Endothelial cell of umbilical vein (primary cell): ENCODE data around the gene ATP5MC2. TPM values are rescaled to one million over a fixed set of nuclear protein-coding genes. Genes with fewer than 3 reads are reported as not detected.

Experiments used
- BruUV-seq: library from RNA; stranded (reverse); fragments of 400-500 nt; replicated peaks from 2 replicates; lab custom pipeline; 2021; lab: Mats Ljungman, UMichigan
- CTCF ChIA-PET: fragments of 300-600, 350-600 bp; sonication (Branson Sonifier 250); formaldehyde crosslinking; loops from one replicate; lab custom pipeline; 2021; ENCODE audit warnings: antibody characterized with exemption, inconsistent platforms; lab: Charles Lee
- POLR2A ChIA-PET: fragments of 300-600, 350-600 bp; sonication (Branson Sonifier 250); formaldehyde crosslinking; loops from one replicate; lab custom pipeline; 2021; ENCODE audit warnings: antibody characterized with exemption, inconsistent platforms; lab: Charles Lee
- DNase-seq: peaks from one replicate; pipeline ENCODE4 v3.0.0-alpha.2; 2011; ENCODE audit warnings: low read depth, low spot score
- FAIRE-seq: peaks from 2 replicates; lab custom pipeline; 2011; peaks lifted over from hg19 to GRCh38; lab: Jason Lieb, UNC
- H2AFZ ChIP-seq: 2 replicates; pipeline ENCODE4 v1.6.0; 2012; ENCODE audit warnings: low read depth, low read length, control low read depth, inconsistent platforms
- H3K27ac ChIP-seq: 2 replicates; pipeline ENCODE4 v1.5.1; 2011; ENCODE audit warnings: low read depth, mild to moderate bottlenecking, control low read depth, low read length, moderate library complexity; ENCODE audit not compliant: insufficient read depth
- H3K27me3 ChIP-seq, 2 experiments: 2 replicates each; pipeline versions ENCODE4 v1.6.0 to v1.6.1; 2011; ENCODE audit warnings: low read length in 2 of 2, mixed read lengths in 1 of 2; ENCODE audit not compliant: control insufficient read depth in 2 of 2, insufficient read depth in 2 of 2
- H3K36me3 ChIP-seq, 2 experiments: 2 replicates in 1 of 2; 3 replicates in 1 of 2; pipeline ENCODE4 v1.5.1; 2011; ENCODE audit warnings: low read length in 2 of 2, mild to moderate bottlenecking in 1 of 2, moderate library complexity in 1 of 2; ENCODE audit not compliant: control insufficient read depth in 2 of 2, insufficient read depth in 2 of 2; ENCODE audit errors: extremely low read depth in 1 of 2
- H3K4me1 ChIP-seq: 3 replicates; pipeline ENCODE4 v1.5.1; 2011; ENCODE audit warnings: mild to moderate bottlenecking, low read length; ENCODE audit not compliant: control insufficient read depth, insufficient read depth; ENCODE audit errors: extremely low read depth
- H3K4me2 ChIP-seq: 2 replicates; pipeline ENCODE4 v1.6.1; 2011; ENCODE audit warnings: low read length, control low read depth, mixed read lengths; ENCODE audit not compliant: insufficient read depth
- H3K4me3 ChIP-seq, 3 experiments: fragments of 200-600 bp in 1 of 3; sonication (generic), shearing (Covaris generic) in 1 of 3; replicated peaks in 1 of 3; 2 replicates each; pipeline ENCODE4 v1.5.1; 2011 to 2016; ENCODE audit warnings: control low read depth in 3 of 3, low read length in 3 of 3, mild to moderate bottlenecking in 2 of 3, inconsistent platforms in 1 of 3, low read depth in 1 of 3, moderate library complexity in 1 of 3; ENCODE audit not compliant: insufficient read depth in 1 of 3
- H3K79me2 ChIP-seq: 2 replicates; pipeline ENCODE4 v1.6.0; 2012; ENCODE audit warnings: low read length, inconsistent platforms; ENCODE audit not compliant: control insufficient read depth, insufficient read depth
- H3K9ac ChIP-seq: replicated peaks from 2 replicates; pipeline ENCODE3; 2011; ENCODE audit warnings: low read length, control low read depth; ENCODE audit not compliant: insufficient read depth; ENCODE audit errors: extremely low read depth
- H3K9me1 ChIP-seq: replicated peaks from 3 replicates; pipeline ENCODE4 v1.6.0; 2011; ENCODE audit warnings: mild to moderate bottlenecking, low read length; ENCODE audit not compliant: control insufficient read depth, insufficient read depth; ENCODE audit errors: extremely low read depth
- H3K9me3 ChIP-seq: replicated peaks from 2 replicates; pipeline ENCODE4 v1.5.1; 2012; ENCODE audit warnings: low read length, inconsistent platforms; ENCODE audit not compliant: control insufficient read depth, insufficient read depth
- H4K20me1 ChIP-seq: replicated peaks from 2 replicates; pipeline ENCODE3; 2011; ENCODE audit warnings: mild to moderate bottlenecking, low read length; ENCODE audit not compliant: control insufficient read depth, insufficient read depth; ENCODE audit errors: extremely low read depth
- EZH2 ChIP-seq: IDR thresholded peaks from 2 replicates; pipeline ENCODE4 v1.6.1; 2012; ENCODE audit warnings: borderline replicate concordance, low read depth, mild to moderate bottlenecking, moderate library complexity, low read length, inconsistent platforms; ENCODE audit not compliant: severe bottlenecking
- FOS ChIP-seq: IDR thresholded peaks from 2 replicates; pipeline ENCODE4 v1.6.1; 2011; ENCODE audit warnings: mild to moderate bottlenecking, low read length, moderate library complexity, borderline replicate concordance; ENCODE audit not compliant: insufficient read depth
- GATA2 ChIP-seq: IDR thresholded peaks from 2 replicates; pipeline ENCODE4 v1.7.0; 2011; ENCODE audit warnings: low read depth, mild to moderate bottlenecking, moderate library complexity, mixed read lengths, low read length; ENCODE audit not compliant: insufficient read length, insufficient read depth
- JUN ChIP-seq: IDR thresholded peaks from 2 replicates; pipeline ENCODE4 v1.6.1; 2011; ENCODE audit warnings: borderline replicate concordance, low read depth; ENCODE audit not compliant: insufficient read length, insufficient read depth
- MAX ChIP-seq: IDR thresholded peaks from 2 replicates; pipeline ENCODE4 v1.6.1; 2011; ENCODE audit not compliant: insufficient read depth, insufficient read length
- MYC ChIP-seq: IDR thresholded peaks from one replicate; pipeline ENCODE4 v1.6.1; 2011; ENCODE audit warnings: mild to moderate bottlenecking, low read depth, low read length
- POLR2A ChIP-seq: IDR thresholded peaks from 2 replicates; pipeline ENCODE4 v1.6.1; 2012; ENCODE audit warnings: low read depth, mild to moderate bottlenecking, control low read depth, low read length
- POLR2AphosphoS5 ChIP-seq: IDR thresholded peaks from 2 replicates; pipeline ENCODE4 v1.6.1; 2012; ENCODE audit warnings: low read depth, mild to moderate bottlenecking, control low read depth, low read length, moderate library complexity; ENCODE audit not compliant: insufficient read depth
- dilution Hi-C: fragments of 300-500 bp; cut with MboI; formaldehyde crosslinking; loops from one replicate; pipeline ENCODE4 v1.15.0; 2019; ENCODE audit warnings: low sequenced_read_pairs; ENCODE audit not compliant: extremely low pct_ligation_motif_present
- intact Hi-C: fragments of 100-400 bp; cut with micrococcal nuclease; formaldehyde crosslinking; loops from one replicate; pipeline ENCODE4 v1.10.0; 2022
- polyA plus RNA-seq, 4 experiments: library from polyadenylated mRNA; depleted of rRNA in 3 of 4; stranded (reverse) in 3 of 4; unstranded in 1 of 4; fragments of >200 nt; gene quantifications; 2 replicates each; pipeline versions ENCODE4 v1.2.1 to v1.2.3, GENCODE V29; 2011 to 2012; ENCODE audit warnings: missing spikeins in 1 of 4
- total RNA-seq: library from RNA; stranded (reverse); gene quantifications from 2 replicates; pipeline ENCODE4 v1.2.3, GENCODE V29; 2021
- TF ChIP-seq, protein P1 (sequence below), 2 donors: IDR thresholded peaks; 1 replicate in 1 of 2; 2 replicates in 1 of 2; pipeline ENCODE4 v1.5.1; 2011; ENCODE audit warnings: low read length in 2 of 2, mild to moderate bottlenecking in 2 of 2, moderate library complexity in 2 of 2, control low read depth in 1 of 2, inconsistent platforms in 1 of 2, low read depth in 1 of 2; ENCODE audit not compliant: insufficient read depth in 1 of 2; ENCODE audit errors: extremely low read depth in 1 of 2

ATP5MC2 gene
- total and polyA plus RNA-seq, 2 donors (not counting 3 experiments of a cell fraction or from before 2014, with no cell fraction given) = 402 to 820 TPM

DNA sequence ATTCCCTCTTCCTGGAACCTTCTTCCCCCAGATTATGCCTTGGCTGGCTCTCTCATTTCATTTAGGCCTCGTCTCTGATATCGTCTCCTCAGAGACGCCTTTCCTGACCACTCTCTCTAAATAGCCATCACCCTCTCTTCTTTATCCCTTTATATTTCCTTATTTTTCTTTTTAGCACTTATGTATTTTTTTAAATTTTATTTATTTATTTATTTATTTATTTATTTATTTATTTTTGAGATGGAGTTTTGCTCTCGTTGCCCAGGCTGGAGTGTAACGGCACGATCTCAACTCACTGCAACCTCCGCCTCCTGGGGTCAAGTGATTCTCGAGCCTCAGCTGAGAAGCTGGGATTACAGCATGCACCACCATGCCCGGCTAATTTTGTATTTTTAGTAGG lies 8.1 kb upstream of the ATP5MC2 start:
- no peak overlapping the region for H3K9ac ChIP-seq
- no peaks in the 10 kb centered on the region for H3K36me3 ChIP-seq
- DNase-seq = no peak
- ChIA-PET POLR2A (no interaction called here), CTCF (interaction anchor here (1.1 kb wide), 1 partner anchor 8 kb away, joined by 3 read pairs; the partner anchor contains the start of gene ATP5MC2)
- no peaks in the 10 kb centered on the region for H3K9me1 ChIP-seq
- no peaks in the 10 kb centered on the region for H4K20me1 ChIP-seq
- intact Hi-C loops = no loop called here
- H3K27me3 ChIP-seq = peaks cover 5 to 8% of the 10 kb centered on the region in 2 experiments
- no TSS peak for BruUV-seq
- H2AFZ ChIP-seq = no peak overlapping the region
- no peaks in the 10 kb centered on the region for H3K79me2 ChIP-seq
- H3K4me3 ChIP-seq = no peak overlapping the region
- dilution Hi-C loops = no loop called here
- no peak overlapping the region for H3K4me2 ChIP-seq
- no peak for TF ChIP-seq POLR2A
- no peak for TF ChIP-seq MAX
- no peak for TF ChIP-seq MYC
- TF ChIP-seq GATA2 = no peak
- no peak for TF ChIP-seq JUN
- TF ChIP-seq FOS = no peak
- no peak for TF ChIP-seq POLR2AphosphoS5
- TF ChIP-seq, protein P1, sequence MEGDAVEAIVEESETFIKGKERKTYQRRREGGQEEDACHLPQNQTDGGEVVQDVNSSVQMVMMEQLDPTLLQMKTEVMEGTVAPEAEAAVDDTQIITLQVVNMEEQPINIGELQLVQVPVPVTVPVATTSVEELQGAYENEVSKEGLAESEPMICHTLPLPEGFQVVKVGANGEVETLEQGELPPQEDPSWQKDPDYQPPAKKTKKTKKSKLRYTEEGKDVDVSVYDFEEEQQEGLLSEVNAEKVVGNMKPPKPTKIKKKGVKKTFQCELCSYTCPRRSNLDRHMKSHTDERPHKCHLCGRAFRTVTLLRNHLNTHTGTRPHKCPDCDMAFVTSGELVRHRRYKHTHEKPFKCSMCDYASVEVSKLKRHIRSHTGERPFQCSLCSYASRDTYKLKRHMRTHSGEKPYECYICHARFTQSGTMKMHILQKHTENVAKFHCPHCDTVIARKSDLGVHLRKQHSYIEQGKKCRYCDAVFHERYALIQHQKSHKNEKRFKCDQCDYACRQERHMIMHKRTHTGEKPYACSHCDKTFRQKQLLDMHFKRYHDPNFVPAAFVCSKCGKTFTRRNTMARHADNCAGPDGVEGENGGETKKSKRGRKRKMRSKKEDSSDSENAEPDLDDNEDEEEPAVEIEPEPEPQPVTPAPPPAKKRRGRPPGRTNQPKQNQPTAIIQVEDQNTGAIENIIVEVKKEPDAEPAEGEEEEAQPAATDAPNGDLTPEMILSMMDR (IDR thresholded peaks at IDR 0.05; ENCODE audit: extremely low read depth in 1 of 2, insufficient read depth in 1 of 2, low read depth in 1 of 2, low read length in 2 of 2) = no peak
- no peak for TF ChIP-seq EZH2
- no peaks in the 10 kb centered on the region for H3K9me3 ChIP-seq
- no peak for FAIRE-seq
- H3K27ac ChIP-seq = no peak overlapping the region
- H3K4me1 ChIP-seq = no peaks in the 10 kb centered on the region
